ENCODE results near the gene CLSTN1. TPM values are rescaled to one million over a fixed set of nuclear protein-coding genes. Genes with fewer than 3 reads are reported as not detected.

The CLSTN1 gene
- total and polyA plus RNA-seq, 2 of the 8 experiments (the other 6 are each of a cell fraction or from before 2014, with no cell fraction given) = 34.2 to 97.4 TPM

GRCh38 chr1:9808459-9808858, 15.3 kb downstream of the CLSTN1 start:
- DNase-seq (ENCODE audit: low read depth in 1 of 2, low spot score in 2 of 2) (no peak), FAIRE-seq (no peak)
- no peak overlapping the region; a peak in 1 of 7 replicates for H3K9ac ChIP-seq (replicated peaks in 1 of 4; ENCODE audit: extremely low read depth in 1 of 4, low read depth in 3 of 4, low read length in 3 of 4)
- ChIA-PET POLR2A (ENCODE audit: partially characterized antibody) (interaction anchor here (0.6 kb wide), 2 partner anchors 12 to 14 kb away, joined by 3 read pairs; no protein-coding TSS in a partner anchor), CTCF (ENCODE audit: partially characterized antibody) (interaction anchor here (0.6 to 1.6 kb wide), 6 partner anchors 8 to 203 kb away, joined by 3 to 4 read pairs (median 4); no protein-coding TSS in a partner anchor)
- no peak overlapping the region for H3K4me3 ChIP-seq (ENCODE audit: extremely low read depth in 1 of 4, insufficient read depth in 2 of 4, low read depth in 3 of 4, low read length in 4 of 4)
- H2BK120ac ChIP-seq (replicated peaks; ENCODE audit: low read depth, low read length) = no peak overlapping the region
- no peak overlapping the region for H3K18ac ChIP-seq (ENCODE audit: extremely low read depth, low read length)
- no peak overlapping the region for H3K27ac ChIP-seq (ENCODE audit: low read depth, low read length)
- no peak overlapping the region for H2AK5ac ChIP-seq (ENCODE audit: low read depth, low read length)
- no peak overlapping the region for H2BK20ac ChIP-seq (ENCODE audit: low read length)
- no peak overlapping the region for H3K14ac ChIP-seq (ENCODE audit: insufficient read length)
- H3K79me2 ChIP-seq (ENCODE audit: control insufficient read depth in 1 of 2, insufficient read depth in 2 of 2, low read length in 2 of 2) = peaks cover 17 to 94% of the 10 kb centered on the region in 2 experiments
- peaks cover 7% of the 10 kb centered on the region for H3K79me1 ChIP-seq (ENCODE audit: low read depth, low read length)
- no peak overlapping the region for H3K4me2 ChIP-seq (ENCODE audit: insufficient read depth in 1 of 2, low read depth in 2 of 2, low read length in 2 of 2)
- H3K23me2 ChIP-seq (ENCODE audit: low read depth, low read length) = no peaks in the 10 kb centered on the region
- no peak overlapping the region for H4K8ac ChIP-seq (ENCODE audit: extremely low read depth, insufficient read depth, low read length)
- H2BK12ac ChIP-seq (ENCODE audit: low read depth, low read length) = no peak overlapping the region
- no peak overlapping the region for H3K56ac ChIP-seq (replicated peaks; ENCODE audit: insufficient read length, low read depth, low read length)
- no peak overlapping the region for H2AFZ ChIP-seq (ENCODE audit: low read length)
- peaks cover 16 to 17% of the 10 kb centered on the region in 2 experiments for H4K20me1 ChIP-seq (replicated peaks in 1 of 2; ENCODE audit: control insufficient read depth in 1 of 2, insufficient read depth in 2 of 2, low read length in 2 of 2)
- H2BK5ac ChIP-seq (ENCODE audit: low read depth, low read length) = peak overlapping the region; percentile 81; the same call in 1 of the 2 replicates
- H4K91ac ChIP-seq (replicated peaks; ENCODE audit: insufficient read length, low read length) = no peak overlapping the region
- H3K27me3 ChIP-seq (replicated peaks in 1 of 4; ENCODE audit: control insufficient read depth in 3 of 4, extremely low read depth in 1 of 4, insufficient read depth in 3 of 4, low read length in 3 of 4) = no peaks in the 10 kb centered on the region
- H3K36me3 ChIP-seq (ENCODE audit: control insufficient read depth in 2 of 4, insufficient read depth in 4 of 4, low read length in 3 of 4) = no peaks in the 10 kb centered on the region
- H3K4me1 ChIP-seq (replicated peaks in 1 of 4; ENCODE audit: control insufficient read depth in 3 of 4, insufficient read depth in 4 of 4, low read length in 3 of 4) = peaks cover 0 to 7% (median 4%) of the 10 kb centered on the region in 4 experiments; a peak in 4 of 7 replicates
- no peak overlapping the region for H3K4ac ChIP-seq (replicated peaks; ENCODE audit: insufficient read length, low read depth, low read length)
- 90% methylated on average over 8 of the region's 8 CpGs; no CpG with 5 or more reads in 1 of the 2 experiments for WGBS, 2 experiments (ENCODE audit: extremely low coverage in 1 of 2, insufficient coverage in 1 of 2, insufficient read length in 1 of 2, insufficient replicate concordance in 2 of 2, low coverage in 1 of 2, low lambda C conversion rate in 2 of 2, missing lambda C conversion rate in 1 of 2)
- no peak overlapping the region for H4K5ac ChIP-seq (ENCODE audit: insufficient read length, low read depth, low read length)
- no peak overlapping the region for H3K23ac ChIP-seq (ENCODE audit: insufficient read length)
- H3K9me3 ChIP-seq (ENCODE audit: insufficient read depth in 2 of 2, low read depth in 1 of 2, low read length in 1 of 2) = no peaks in the 10 kb centered on the region
- H2BK15ac ChIP-seq (ENCODE audit: low read length) = no peak overlapping the region
- TF ChIP-seq GTF2F1 (IDR thresholded peaks at IDR 0.05; ENCODE audit: borderline replicate concordance, low read depth, low read length) (no peak), GABPA (IDR thresholded peaks at IDR 0.05; ENCODE audit: borderline replicate concordance, insufficient read depth, low read length) (no peak), E2F6 (IDR thresholded peaks at IDR 0.05) (no peak), ASH2L (IDR thresholded peaks at IDR 0.05; ENCODE audit: low read length) (no peak), NANOG (IDR thresholded peaks at IDR 0.05; ENCODE audit: insufficient read depth, low read depth, low read length, poor library complexity, severe bottlenecking) (no peak), TBP (IDR thresholded peaks at IDR 0.05; ENCODE audit: low read depth, low read length) (no peak), JUND (IDR thresholded peaks at IDR 0.05; ENCODE audit: low read length) (no peak), POU5F1 (IDR thresholded peaks at IDR 0.05; ENCODE audit: low read depth, low read length) (no peak), MAX (IDR thresholded peaks at IDR 0.05) (no peak)
- TF ChIP-seq, protein P1, sequence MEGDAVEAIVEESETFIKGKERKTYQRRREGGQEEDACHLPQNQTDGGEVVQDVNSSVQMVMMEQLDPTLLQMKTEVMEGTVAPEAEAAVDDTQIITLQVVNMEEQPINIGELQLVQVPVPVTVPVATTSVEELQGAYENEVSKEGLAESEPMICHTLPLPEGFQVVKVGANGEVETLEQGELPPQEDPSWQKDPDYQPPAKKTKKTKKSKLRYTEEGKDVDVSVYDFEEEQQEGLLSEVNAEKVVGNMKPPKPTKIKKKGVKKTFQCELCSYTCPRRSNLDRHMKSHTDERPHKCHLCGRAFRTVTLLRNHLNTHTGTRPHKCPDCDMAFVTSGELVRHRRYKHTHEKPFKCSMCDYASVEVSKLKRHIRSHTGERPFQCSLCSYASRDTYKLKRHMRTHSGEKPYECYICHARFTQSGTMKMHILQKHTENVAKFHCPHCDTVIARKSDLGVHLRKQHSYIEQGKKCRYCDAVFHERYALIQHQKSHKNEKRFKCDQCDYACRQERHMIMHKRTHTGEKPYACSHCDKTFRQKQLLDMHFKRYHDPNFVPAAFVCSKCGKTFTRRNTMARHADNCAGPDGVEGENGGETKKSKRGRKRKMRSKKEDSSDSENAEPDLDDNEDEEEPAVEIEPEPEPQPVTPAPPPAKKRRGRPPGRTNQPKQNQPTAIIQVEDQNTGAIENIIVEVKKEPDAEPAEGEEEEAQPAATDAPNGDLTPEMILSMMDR (IDR thresholded peaks at IDR 0.05; ENCODE audit: control extremely low read depth in 1 of 3, insufficient read depth in 1 of 3, low read depth in 1 of 3, low read length in 3 of 3) = no peak

Data from H1 (cell line).